Endodermal cell (in vitro differentiated cells): ENCODE data around the gene NSG2. TPM values are rescaled to one million over a fixed set of nuclear protein-coding genes. Genes with fewer than 3 reads are reported as not detected.

ENCODE experiments used
- DNase-seq: peaks from one replicate; pipeline ENCODE4 v3.0.0-alpha.2; 2017
- H3K27ac ChIP-seq: 2 replicates; pipeline ENCODE4 v1.5.1; 2013; ENCODE audit warnings: mild to moderate bottlenecking, low read depth, low read length, moderate library complexity
- H3K27me3 ChIP-seq: 2 replicates; pipeline ENCODE4 v1.6.1; 2013; ENCODE audit warnings: mild to moderate bottlenecking, low read length, moderate library complexity; ENCODE audit not compliant: insufficient read depth, control insufficient read depth, poor library complexity, severe bottlenecking
- H3K36me3 ChIP-seq: 2 replicates; pipeline ENCODE4 v1.7.0; 2013; ENCODE audit warnings: mild to moderate bottlenecking, low read length, moderate library complexity; ENCODE audit not compliant: control insufficient read depth, insufficient read depth
- H3K4me1 ChIP-seq: one replicate; pipeline ENCODE4 v1.7.0; 2013; ENCODE audit warnings: low read length; ENCODE audit not compliant: control insufficient read depth, insufficient read depth
- H3K4me3 ChIP-seq: 2 replicates; pipeline ENCODE4 v1.5.1; 2013; ENCODE audit warnings: mild to moderate bottlenecking, low read length, moderate library complexity
- H3K9ac ChIP-seq: 2 replicates; pipeline ENCODE4 v1.6.1; 2013; ENCODE audit warnings: mild to moderate bottlenecking, low read length, moderate library complexity; ENCODE audit not compliant: poor library complexity, severe bottlenecking; ENCODE audit errors: extremely low read depth
- H3K9me3 ChIP-seq: 2 replicates; pipeline ENCODE4 v1.6.1; 2013; ENCODE audit warnings: mild to moderate bottlenecking, low read length, moderate library complexity; ENCODE audit not compliant: control insufficient read depth
- H3K27ac Mint-ChIP-seq: 2 replicates; pipeline ENCODE4 v1.8.0; 2020; ENCODE audit warnings: mixed read lengths
- H3K27me3 Mint-ChIP-seq: 2 replicates; pipeline ENCODE4 v1.8.0; 2021; ENCODE audit warnings: mild to moderate bottlenecking, mixed read lengths; ENCODE audit not compliant: insufficient read depth
- H3K36me3 Mint-ChIP-seq: 2 replicates; pipeline ENCODE4 v1.8.0; 2020; ENCODE audit warnings: low read depth, mixed read lengths
- H3K4me1 Mint-ChIP-seq: 2 replicates; pipeline ENCODE4 v1.8.0; 2020; ENCODE audit warnings: mixed read lengths
- H3K4me3 Mint-ChIP-seq: 2 replicates; pipeline ENCODE4 v1.8.0; 2020; ENCODE audit warnings: mild to moderate bottlenecking, moderate library complexity, mixed read lengths
- H3K9me3 Mint-ChIP-seq: 2 replicates; pipeline ENCODE4 v1.8.0; 2020; ENCODE audit warnings: mild to moderate bottlenecking, mixed read lengths
- WGBS, 2 experiments: methylation state at CpG; one replicate each; pipeline versions ENCODE4 v1.1.5 to v1.1.7; 2013; ENCODE audit warnings: missing lambda C conversion rate in 2 of 2, mixed read lengths in 1 of 2; ENCODE audit not compliant: insufficient coverage in 1 of 2, insufficient read length in 1 of 2; 5-methylcytosine and 5-hydroxymethylcytosine counted together
- long read RNA-seq, 4 experiments: library from polyadenylated mRNA in 2 of 4; library from RNA in 1 of 4; library from capped mRNA in 1 of 4; stranded (forward) in 3 of 4; unstranded in 1 of 4; transcript quantifications; one replicate each; pipeline ENCODE4 v2.0.0, GENCODE V29; 2020 to 2021; ENCODE audit warnings: inconsistent platforms in 1 of 4
- polyA plus RNA-seq, 2 experiments: library from polyadenylated mRNA; stranded (reverse); fragments of 50-300 nt; gene quantifications; one replicate each; pipeline ENCODE4 v1.2.3, GENCODE V29; 2013
- total RNA-seq, 2 donors: library from RNA; stranded (reverse); fragmentation: NEBNext Ultra II Directional in 1 of 2; extraction: Animal tissue kit (Norgen Biotek cat#: 25700) in 1 of 2; gene quantifications; 2 replicates in 1 of 2; 3 replicates in 1 of 2; pipeline ENCODE4 v1.2.1, GENCODE V29; 2021
- TF ChIP-seq, protein P1 (sequence below): fragments of 200-600 bp; sonication (generic); conservative IDR thresholded peaks from 2 replicates; pipeline ENCODE4 v1.5.0; 2021; ENCODE audit warnings: antibody characterized with exemption, mild to moderate bottlenecking

The NSG2 gene
- not detected for total RNA-seq
- polyA plus RNA-seq (2013, experiment 1 of 2) = 22.3 TPM
- 17.8 TPM for polyA plus RNA-seq (2013, experiment 2 of 2)
- long read RNA-seq, experiment 1 = 0 reads
- long read RNA-seq, experiment 2 = 0 reads
- long read RNA-seq, experiment 3 = 0 reads
- long read RNA-seq, experiment 4 = 0 reads

- Histone ChIP-seq H3K9me3 (no peaks in the 10 kb centered on the region), H3K4me1 (no peaks in the 10 kb centered on the region), H3K36me3 (no peaks in the 10 kb centered on the region), H3K27me3 (peaks cover 7% of the 10 kb centered on the region), H3K4me3 (no peak within 1 kb of the TSS), H3K9ac (no peak within 1 kb of the TSS), H3K27ac (no peak within 1 kb of the TSS)
- TF ChIP-seq, protein P1, sequence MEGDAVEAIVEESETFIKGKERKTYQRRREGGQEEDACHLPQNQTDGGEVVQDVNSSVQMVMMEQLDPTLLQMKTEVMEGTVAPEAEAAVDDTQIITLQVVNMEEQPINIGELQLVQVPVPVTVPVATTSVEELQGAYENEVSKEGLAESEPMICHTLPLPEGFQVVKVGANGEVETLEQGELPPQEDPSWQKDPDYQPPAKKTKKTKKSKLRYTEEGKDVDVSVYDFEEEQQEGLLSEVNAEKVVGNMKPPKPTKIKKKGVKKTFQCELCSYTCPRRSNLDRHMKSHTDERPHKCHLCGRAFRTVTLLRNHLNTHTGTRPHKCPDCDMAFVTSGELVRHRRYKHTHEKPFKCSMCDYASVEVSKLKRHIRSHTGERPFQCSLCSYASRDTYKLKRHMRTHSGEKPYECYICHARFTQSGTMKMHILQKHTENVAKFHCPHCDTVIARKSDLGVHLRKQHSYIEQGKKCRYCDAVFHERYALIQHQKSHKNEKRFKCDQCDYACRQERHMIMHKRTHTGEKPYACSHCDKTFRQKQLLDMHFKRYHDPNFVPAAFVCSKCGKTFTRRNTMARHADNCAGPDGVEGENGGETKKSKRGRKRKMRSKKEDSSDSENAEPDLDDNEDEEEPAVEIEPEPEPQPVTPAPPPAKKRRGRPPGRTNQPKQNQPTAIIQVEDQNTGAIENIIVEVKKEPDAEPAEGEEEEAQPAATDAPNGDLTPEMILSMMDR = peak; percentile 94
- H3K27me3 Mint-ChIP-seq = peaks cover 22% of the 10 kb centered on the region
- 0 to 4% methylated on average over 7 to 17 of the region's 17 CpGs for WGBS, 2 experiments
- H3K4me1 Mint-ChIP-seq = no peaks in the 10 kb centered on the region
- peak; percentile 98 for DNase-seq
- no peak within 1 kb of the TSS for H3K4me3 Mint-ChIP-seq
- H3K9me3 Mint-ChIP-seq = no peaks in the 10 kb centered on the region
- no peak within 1 kb of the TSS for H3K27ac Mint-ChIP-seq
- H3K36me3 Mint-ChIP-seq = no peaks in the 10 kb centered on the region
These were observed at the start of gene NSG2 for GRCh38 chr5:174045470-174046025. NSG2 (plus strand) TSS chr5:174045706; CDS start chr5:174046756, 1,050 bp downstream.

DNA sequence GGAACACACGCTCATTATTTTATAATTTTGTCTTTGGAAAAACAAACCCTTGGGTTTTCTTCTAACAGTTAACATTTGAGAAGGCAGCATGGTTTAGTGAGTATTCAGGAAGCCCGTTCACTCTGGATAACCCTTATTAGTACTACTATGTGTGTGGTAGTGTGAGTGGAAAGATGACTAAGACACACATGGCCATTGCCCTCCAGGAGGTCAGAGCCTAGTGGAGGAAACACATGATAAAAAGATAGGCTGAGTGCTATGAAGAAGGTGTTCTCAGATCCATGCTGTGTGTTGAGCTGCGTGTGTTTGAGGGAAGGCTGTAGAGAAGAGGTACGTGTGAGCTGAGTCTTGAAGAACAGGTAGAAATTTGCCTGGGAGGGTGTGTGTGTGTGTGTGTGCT lies 48.2 kb upstream of the NSG2 start:
- Histone ChIP-seq H3K27me3 (peaks cover 6% of the 10 kb centered on the region), H3K4me1 (no peaks in the 10 kb centered on the region), H3K4me3 (no peak overlapping the region), H3K36me3 (no peaks in the 10 kb centered on the region), H3K27ac (no peak overlapping the region), H3K9ac (no peak overlapping the region), H3K9me3 (no peaks in the 10 kb centered on the region)
- 95% methylated on average over 3 to 4 of the region's 4 CpGs for WGBS, 2 experiments
- H3K9me3 Mint-ChIP-seq = no peaks in the 10 kb centered on the region
- no peaks in the 10 kb centered on the region for H3K4me1 Mint-ChIP-seq
- no peak for DNase-seq
- H3K36me3 Mint-ChIP-seq = no peaks in the 10 kb centered on the region
- TF ChIP-seq, protein P1 = no peak
- H3K4me3 Mint-ChIP-seq = no peak overlapping the region
- H3K27ac Mint-ChIP-seq = no peak overlapping the region
- peaks cover 10% of the 10 kb centered on the region for H3K27me3 Mint-ChIP-seq

DNA sequence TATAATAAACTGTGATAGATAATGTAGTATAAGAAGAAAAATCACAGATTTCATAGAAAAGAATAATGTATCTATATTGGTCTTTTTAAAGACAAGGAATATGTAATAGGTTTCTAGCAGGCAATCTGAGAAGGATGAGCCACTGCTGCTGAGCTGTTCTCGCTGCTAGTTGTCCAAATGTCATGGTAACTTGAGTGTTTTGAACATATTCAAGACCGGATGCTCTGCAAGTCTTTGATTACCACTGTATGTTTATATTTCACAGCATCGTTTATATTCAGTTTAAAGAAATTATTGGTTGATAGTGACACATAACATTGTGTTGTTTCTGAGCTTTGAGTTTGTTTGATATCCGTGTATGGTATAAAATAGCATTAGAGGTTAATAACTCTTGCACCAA lies 47.0 kb upstream of the NSG2 start:
- WGBS, 2 experiments = 92 to 100% methylated on average over 2 to 4 of the region's 4 CpGs
- no peak for DNase-seq
- no peaks in the 10 kb centered on the region for H3K36me3 ChIP-seq
- H3K9me3 ChIP-seq = no peaks in the 10 kb centered on the region
- Mint-ChIP-seq H3K27me3 (peaks cover 10% of the 10 kb centered on the region), H3K36me3 (no peaks in the 10 kb centered on the region), H3K4me1 (no peaks in the 10 kb centered on the region), H3K4me3 (no peak overlapping the region), H3K9me3 (no peaks in the 10 kb centered on the region), H3K27ac (no peak overlapping the region)
- H3K4me1 ChIP-seq = no peaks in the 10 kb centered on the region
- H3K9ac ChIP-seq = no peak overlapping the region
- TF ChIP-seq, protein P1 = no peak
- peaks cover 6% of the 10 kb centered on the region for H3K27me3 ChIP-seq
- no peak overlapping the region for H3K4me3 ChIP-seq
- no peak overlapping the region for H3K27ac ChIP-seq
